Stimulated activated CD4-positive, alpha-beta T cell treated with anti-CD3 and anti-CD28 coated beads, TNF-alpha, amount 100 ng/mL, for 24 hours (primary cell): Measurements from ENCODE around the gene PLEKHA5.
A peak's percentile ranks its signal among the peaks of the same experiment; 100 is the strongest.

Experiments used
- DNase-seq, 3 experiments: peaks; one replicate each; pipeline ENCODE4 v3.0.0-alpha.2; 2020; ENCODE audit warnings: low read depth in 3 of 3

Gene PLEKHA5

DNA sequence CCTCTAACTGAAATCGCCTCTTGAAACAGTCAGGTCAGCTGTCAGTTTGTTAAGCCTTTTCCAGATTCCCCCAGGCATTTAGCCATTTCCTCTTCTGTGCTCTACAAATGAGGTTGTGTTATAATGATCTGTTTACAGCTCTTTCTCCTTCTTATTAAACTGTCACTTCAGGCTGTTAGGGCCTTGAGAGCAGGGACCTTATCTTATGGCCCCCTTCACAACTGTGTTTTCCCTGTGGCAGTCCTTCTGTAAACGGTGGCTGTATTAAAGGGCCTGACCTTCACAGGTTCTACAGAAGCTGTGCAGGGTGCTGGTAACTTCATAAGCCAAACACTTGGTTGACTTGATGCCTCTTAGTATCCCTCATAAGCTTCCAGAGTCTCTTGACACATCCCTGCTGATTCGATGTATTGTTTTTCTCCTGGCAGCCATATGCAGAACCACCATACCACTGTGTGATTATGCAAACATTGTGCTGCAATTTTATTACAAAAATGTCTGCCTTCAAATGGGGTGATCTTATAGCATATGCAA is 104.7 kb downstream of the PLEKHA5 start:
- no peak for DNase-seq

DNA sequence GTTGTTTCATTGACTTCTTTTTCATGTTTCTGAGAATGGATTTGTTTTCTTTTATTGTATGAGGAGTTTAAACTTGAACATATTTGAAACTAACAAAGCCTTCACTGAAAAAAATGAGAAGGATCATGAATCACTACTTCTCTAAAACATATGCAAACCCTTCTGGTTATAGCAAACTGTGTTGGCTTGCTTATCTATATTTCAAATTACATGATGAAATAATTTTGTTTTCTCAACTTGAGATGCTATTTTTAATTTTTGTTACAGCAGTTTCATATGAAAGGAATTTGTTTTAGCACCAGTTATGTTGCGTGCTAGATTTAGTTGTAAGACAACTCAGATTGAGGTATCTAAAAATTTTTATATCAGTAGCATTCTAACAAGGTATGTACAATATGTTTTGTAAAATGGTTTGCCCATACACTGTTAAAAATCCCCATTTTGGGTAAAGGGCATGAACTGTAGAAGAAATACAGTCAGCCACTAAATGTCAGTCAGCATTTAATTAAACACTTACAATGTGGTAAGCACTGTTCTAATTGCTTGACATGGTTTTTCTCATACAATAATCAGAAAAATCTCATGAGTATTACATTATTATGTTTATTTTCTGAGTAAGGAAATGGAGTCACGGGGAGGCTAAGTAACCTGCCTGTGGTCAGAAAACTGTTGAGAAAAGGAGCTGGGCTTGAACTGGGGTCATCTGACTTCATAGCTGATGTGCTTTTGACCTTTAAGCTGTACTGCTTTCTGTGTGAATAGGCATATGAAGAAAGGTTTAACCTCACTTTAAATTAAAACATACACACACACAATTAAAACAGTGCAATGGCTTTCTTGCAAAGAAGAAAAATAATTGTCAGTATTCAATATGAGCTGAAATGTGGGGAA is 105.7 kb downstream of the PLEKHA5 start:
- DNase-seq: no peak

- DNase-seq: no peak
Measured at GRCh38 chr12:19236656-19237055, 107.1 kb downstream of the PLEKHA5 start.

- no peak for DNase-seq
Measured at GRCh38 chr12:19238540-19238939, 109.0 kb downstream of the PLEKHA5 start.

GRCh38 chr12:19239102-19239501 is 109.6 kb downstream of the PLEKHA5 start:
- DNase-seq: no peak

- no peak for DNase-seq
Measured at GRCh38 chr12:19239616-19240234, 110.2 kb downstream of the PLEKHA5 start.

GRCh38 chr12:19242581-19242980 is 113.0 kb downstream of the PLEKHA5 start:
- DNase-seq: no peak

GRCh38 chr12:19243551-19243950 is 114.0 kb downstream of the PLEKHA5 start:
- no peak for DNase-seq

GRCh38 chr12:19244312-19244711 is 114.8 kb downstream of the PLEKHA5 start:
- DNase-seq: no peak

DNA sequence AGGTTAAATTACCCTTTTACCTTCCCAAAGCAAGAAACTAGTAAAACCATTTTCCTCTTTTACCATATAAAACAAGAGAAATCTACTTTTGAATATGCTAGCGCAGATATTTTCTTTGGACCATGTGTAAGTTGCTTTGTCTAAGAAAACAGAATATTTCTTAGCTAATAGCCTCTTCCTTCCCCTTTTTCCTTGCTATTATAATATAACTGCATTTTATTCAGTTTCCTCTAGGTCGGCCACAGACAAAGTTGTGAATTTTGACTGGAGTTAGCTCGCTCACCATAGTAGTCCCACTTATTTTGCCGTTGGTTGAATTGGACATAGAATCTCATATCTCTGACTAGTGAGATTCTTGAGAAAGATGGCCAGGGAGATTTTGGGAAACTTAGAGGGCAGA is 115.6 kb downstream of the PLEKHA5 start:
- DNase-seq: no peak

DNA sequence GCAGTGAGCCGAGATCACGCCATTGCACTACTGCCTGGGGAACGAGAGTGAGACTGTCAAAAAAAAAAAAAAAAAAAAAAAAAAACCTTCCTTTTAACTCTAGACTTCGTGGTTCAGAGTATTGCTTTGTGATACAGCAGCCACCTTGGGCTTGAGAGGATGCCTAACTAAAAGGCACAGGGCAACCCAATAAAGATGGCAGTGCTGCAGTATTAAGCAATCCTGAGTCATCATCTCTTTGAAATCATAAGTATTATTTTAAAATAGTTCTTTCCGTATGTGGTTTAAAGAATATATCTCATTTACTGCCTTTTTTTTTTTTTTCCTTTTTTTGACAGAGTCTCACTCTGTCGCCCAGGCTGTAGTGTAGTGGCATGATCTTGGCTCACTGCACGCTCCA is 116.1 kb downstream of the PLEKHA5 start:
- DNase-seq: no peak

GRCh38 chr12:19246933-19247332 is 117.4 kb downstream of the PLEKHA5 start:
- no peak for DNase-seq

DNA sequence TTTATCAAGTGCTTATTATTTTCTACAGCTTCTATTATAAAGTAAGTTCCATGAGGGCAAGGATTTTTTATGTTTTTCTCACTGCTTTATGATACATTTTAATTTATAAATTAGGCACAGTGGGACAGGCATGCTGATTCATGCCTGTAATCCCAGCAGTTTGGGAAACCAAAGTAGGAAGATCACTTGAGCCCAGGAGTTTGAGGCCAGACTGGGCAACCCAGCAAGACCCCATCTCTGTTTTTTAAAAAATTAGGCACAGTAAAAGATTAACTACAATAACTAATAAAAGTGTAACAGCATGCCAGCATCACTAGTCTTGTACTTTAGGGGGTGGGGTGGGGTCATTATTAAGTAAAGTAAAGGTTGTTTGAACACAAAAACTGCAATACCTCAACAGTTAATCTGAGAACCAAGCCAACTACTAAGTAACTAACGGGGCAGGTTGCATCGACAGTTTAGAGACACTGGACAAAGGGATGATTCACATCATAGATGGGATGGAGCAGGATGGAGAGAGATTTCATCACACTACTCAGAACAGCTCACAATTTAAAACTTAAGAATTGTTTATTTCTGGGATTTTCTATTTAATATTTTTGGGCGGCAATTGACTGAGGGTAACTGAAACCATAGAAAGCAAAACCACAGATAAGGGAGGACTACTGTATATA is 119.5 kb downstream of the PLEKHA5 start:
- no peak for DNase-seq

DNA sequence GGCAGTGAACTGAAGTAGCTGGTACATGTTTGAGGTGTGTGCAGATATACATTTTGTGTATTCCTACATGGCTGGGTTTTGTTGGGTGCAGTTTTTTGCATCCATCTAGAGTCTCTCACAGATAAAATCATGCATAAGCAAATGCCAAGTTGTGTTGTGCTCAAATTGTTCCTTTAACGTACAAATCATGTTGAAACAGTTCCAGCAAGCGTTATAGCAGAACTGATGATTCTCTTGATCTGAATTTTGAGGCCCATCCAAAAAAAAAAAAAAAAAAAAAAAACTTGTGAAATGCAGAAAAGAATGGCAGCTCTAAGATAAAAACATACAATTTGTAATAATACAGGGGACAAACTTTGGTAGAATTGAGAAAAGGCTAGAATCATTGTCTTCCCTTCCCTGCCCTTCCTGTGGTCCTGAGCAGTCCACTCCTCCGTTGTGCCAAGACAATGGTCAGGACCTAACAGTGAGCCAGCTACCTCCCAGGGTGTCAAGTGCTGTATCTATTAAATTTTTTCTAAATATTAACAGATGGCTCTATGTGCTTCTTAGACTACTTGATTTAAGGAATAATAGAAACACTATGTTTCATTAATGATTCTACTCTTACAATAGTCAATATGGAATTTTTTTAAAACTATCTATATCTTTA is 122.1 kb downstream of the PLEKHA5 start:
- DNase-seq: no peak

DNA sequence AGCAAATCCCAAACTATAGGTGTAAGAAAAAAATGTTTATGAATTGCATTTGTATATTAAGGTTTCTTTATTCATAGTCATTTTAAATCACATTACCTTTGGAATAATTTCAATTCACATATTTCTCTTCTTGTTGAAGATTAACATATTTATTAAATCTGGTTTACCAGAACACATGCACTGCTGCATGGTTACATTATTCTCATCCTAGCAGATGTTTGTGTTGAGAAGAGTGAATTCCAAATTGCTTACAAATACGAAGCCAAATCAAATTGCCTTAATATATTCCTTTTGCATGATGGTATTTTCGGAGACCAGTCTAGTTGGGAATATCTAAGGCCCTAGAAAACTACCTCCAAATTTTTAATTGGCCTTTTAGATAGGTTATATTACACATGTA is 130.6 kb downstream of the PLEKHA5 start:
- DNase-seq: no peak

DNA sequence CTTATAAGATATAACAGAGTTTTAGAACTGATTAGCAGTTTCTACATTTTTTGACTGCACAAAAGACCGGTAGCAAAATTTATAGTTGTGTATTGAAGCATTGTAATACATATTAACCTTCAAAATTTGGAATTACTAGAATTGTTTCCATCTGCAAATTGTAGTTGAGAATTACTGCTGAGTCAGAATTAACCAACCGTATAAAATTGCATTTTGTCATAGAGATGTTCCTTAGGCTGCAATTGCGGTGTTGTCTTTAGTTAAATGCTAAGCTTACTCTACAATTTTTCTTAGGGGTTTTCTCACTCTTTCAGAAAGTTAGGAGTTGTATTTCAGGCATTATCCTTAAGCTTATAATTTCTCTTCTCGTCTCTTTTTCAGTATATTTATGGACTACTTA is 132.2 kb downstream of the PLEKHA5 start:
- no peak for DNase-seq

GRCh38 chr12:19263672-19264071 is 134.1 kb downstream of the PLEKHA5 start:
- no peak for DNase-seq

GRCh38 chr12:19273482-19274330 is 144.2 kb downstream of the PLEKHA5 start:
- peak in 1 of 3 experiments; percentile 17 for DNase-seq

- no peak for DNase-seq
Measured at GRCh38 chr12:19276767-19277166, 147.2 kb downstream of the PLEKHA5 start.

DNA sequence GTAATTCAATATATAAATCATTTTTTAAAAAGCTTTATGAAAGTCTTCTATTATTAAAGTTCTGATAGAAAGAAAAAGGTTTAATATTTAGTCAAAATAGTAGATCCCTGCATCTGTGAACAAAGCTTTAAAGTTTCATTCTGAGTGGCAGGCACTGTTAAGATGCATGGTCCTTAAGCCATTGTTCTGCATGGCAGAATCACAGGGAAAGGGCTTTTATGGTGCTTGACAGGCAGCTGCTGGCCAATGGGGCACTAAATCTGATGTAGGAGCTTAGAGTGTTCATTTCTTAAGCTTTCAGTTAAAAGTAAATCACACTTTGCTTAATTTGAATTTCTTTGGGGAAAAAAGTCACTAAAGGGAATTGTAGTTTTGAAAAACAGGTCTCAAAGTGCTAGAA is 148.2 kb downstream of the PLEKHA5 start:
- DNase-seq: no peak

DNA sequence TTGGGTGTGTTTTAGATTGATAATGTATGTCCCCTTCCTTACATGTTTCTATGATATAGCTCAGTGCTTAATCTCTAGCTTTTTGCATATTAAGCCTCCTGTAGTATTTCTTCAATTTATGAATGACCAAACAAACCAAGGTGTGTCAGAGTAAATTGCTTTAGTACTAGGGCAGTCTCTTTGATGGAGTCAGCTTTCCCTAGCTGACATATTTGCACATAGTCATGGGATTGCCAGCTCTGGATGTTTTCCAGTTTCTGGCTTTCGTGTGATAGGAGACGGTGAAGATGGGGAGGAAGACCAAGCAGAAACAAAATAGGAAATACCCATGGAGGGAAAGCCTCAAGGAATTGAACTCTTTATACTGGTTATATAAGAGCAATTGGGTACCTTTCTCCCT is 148.9 kb downstream of the PLEKHA5 start:
- no peak for DNase-seq
